IMR-90 (cell line): ENCODE measurements around the gene MET. TPM values are rescaled to one million over a fixed set of nuclear protein-coding genes. Genes with fewer than 3 reads are reported as not detected.

Source experiments
- ATAC-seq: fragments of 200-7000 bp; cut with Tn5 transposase; 2 replicates; pipeline ENCODE4 v1.9.1; 2020; ENCODE audit warnings: low read depth, mild to moderate bottlenecking, moderate library complexity
- BruUV-seq: library from RNA; stranded (reverse); fragments of 400-500 nt; replicated peaks from 2 replicates; lab custom pipeline; 2021; lab: Mats Ljungman, UMichigan
- CTCF ChIA-PET: fragments of 300-600 bp; formaldehyde crosslinking; extraction: SDS; loops from one replicate; lab custom pipeline; 2021; ENCODE audit warnings: antibody characterized with exemption; lab: Yijun Ruan, JAX
- POLR2A ChIA-PET: fragments of 300-600 bp; sonication (Branson Sonifier 250); formaldehyde crosslinking; loops from one replicate; lab custom pipeline; 2022; ENCODE audit warnings: antibody characterized with exemption; ENCODE audit not compliant: unreplicated experiment; lab: Charles Lee
- DNase-seq: peaks from one replicate; pipeline ENCODE4 v3.0.0; 2013
- H2AFZ ChIP-seq: replicated peaks from 2 replicates; pipeline ENCODE3; 2013; ENCODE audit warnings: low read length, mild to moderate bottlenecking; ENCODE audit not compliant: poor library complexity
- H2AK5ac ChIP-seq: 2 replicates; pipeline ENCODE4 v1.6.1; 2013; ENCODE audit warnings: low read depth, low read length, inconsistent platforms
- H2AK9ac ChIP-seq: replicated peaks from 2 replicates; pipeline ENCODE3; 2013; ENCODE audit warnings: mild to moderate bottlenecking, low read depth, low read length, moderate library complexity; ENCODE audit not compliant: poor library complexity
- H2BK120ac ChIP-seq: 2 replicates; pipeline ENCODE4 v1.6.1; 2013; ENCODE audit warnings: low read depth, low read length, inconsistent platforms
- H2BK15ac ChIP-seq: 3 replicates; pipeline ENCODE4 v1.6.1; 2013; ENCODE audit warnings: low read depth, low read length, inconsistent platforms
- H2BK20ac ChIP-seq: 2 replicates; pipeline ENCODE4 v1.6.1; 2013; ENCODE audit warnings: low read depth, mild to moderate bottlenecking, inconsistent platforms, low read length, moderate library complexity
- H2BK5ac ChIP-seq: 2 replicates; pipeline ENCODE4 v1.6.1; 2013; ENCODE audit warnings: mild to moderate bottlenecking, low read depth, low read length, inconsistent platforms; ENCODE audit not compliant: poor library complexity, severe bottlenecking
- H3K14ac ChIP-seq: replicated peaks from 2 replicates; pipeline ENCODE4 v1.6.1; 2013; ENCODE audit warnings: low read depth, low read length, inconsistent platforms
- H3K18ac ChIP-seq: 2 replicates; pipeline ENCODE4 v1.6.1; 2013; ENCODE audit warnings: low read depth, low read length, control low read depth
- H3K23ac ChIP-seq: 2 replicates; pipeline ENCODE4 v1.6.1; 2013; ENCODE audit warnings: low read depth, low read length, inconsistent platforms
- H3K27ac ChIP-seq: 2 replicates; pipeline ENCODE4 v1.5.1; 2013; ENCODE audit warnings: mild to moderate bottlenecking, control low read depth, low read length; ENCODE audit not compliant: insufficient read depth
- H3K27me3 ChIP-seq: 2 replicates; pipeline ENCODE4 v1.6.1; 2013; ENCODE audit warnings: low read length; ENCODE audit not compliant: control insufficient read depth, insufficient read depth
- H3K36me3 ChIP-seq: 2 replicates; pipeline ENCODE4 v1.6.1; 2013; ENCODE audit warnings: low read length, mixed read lengths; ENCODE audit not compliant: control insufficient read depth, insufficient read depth
- H3K4ac ChIP-seq: 2 replicates; pipeline ENCODE4 v1.6.1; 2013; ENCODE audit warnings: low read depth, low read length, inconsistent platforms
- H3K4me1 ChIP-seq: 2 replicates; pipeline ENCODE4 v1.6.1; 2013; ENCODE audit warnings: low read length, mixed read lengths; ENCODE audit not compliant: control insufficient read depth, insufficient read depth
- H3K4me2 ChIP-seq: 2 replicates; pipeline ENCODE4 v1.6.1; 2013; ENCODE audit warnings: low read depth, mild to moderate bottlenecking, control low read depth, low read length, moderate library complexity
- H3K4me3 ChIP-seq: 2 replicates; pipeline ENCODE4 v1.5.1; 2013; ENCODE audit warnings: low read depth, mild to moderate bottlenecking, control low read depth, low read length, moderate library complexity; ENCODE audit not compliant: insufficient read depth
- H3K56ac ChIP-seq: 2 replicates; pipeline ENCODE4 v1.6.1; 2013; ENCODE audit warnings: low read length, inconsistent platforms; ENCODE audit not compliant: insufficient read depth; ENCODE audit errors: extremely low read depth
- H3K79me1 ChIP-seq, 2 experiments: 2 replicates each; pipeline ENCODE4 v1.6.1; 2013; ENCODE audit warnings: low read length in 2 of 2, inconsistent platforms in 1 of 2, low read depth in 1 of 2
- H3K9ac ChIP-seq: 2 replicates; pipeline ENCODE4 v1.6.1; 2013; ENCODE audit warnings: low read depth, low read length, control low read depth
- H3K9me1 ChIP-seq: 2 replicates; pipeline ENCODE4 v1.6.1; 2013; ENCODE audit warnings: low read length, inconsistent platforms; ENCODE audit not compliant: insufficient read depth
- H3K9me3 ChIP-seq: 2 replicates; pipeline ENCODE4 v1.6.1; 2013; ENCODE audit warnings: low read length; ENCODE audit not compliant: control insufficient read depth, insufficient read depth
- H4K20me1 ChIP-seq: 2 replicates; pipeline ENCODE4 v1.6.1; 2013; ENCODE audit warnings: low read length, inconsistent platforms; ENCODE audit not compliant: insufficient read depth
- H4K5ac ChIP-seq: 2 replicates; pipeline ENCODE4 v1.6.1; 2013; ENCODE audit warnings: mild to moderate bottlenecking, low read depth, low read length, control low read depth
- H4K8ac ChIP-seq, 2 experiments: 2 replicates each; pipeline ENCODE4 v1.6.1; 2013; ENCODE audit warnings: low read depth in 2 of 2, low read length in 2 of 2, control low read depth in 1 of 2, inconsistent platforms in 1 of 2
- H4K91ac ChIP-seq: 2 replicates; pipeline ENCODE4 v1.6.1; 2013; ENCODE audit warnings: low read depth, low read length, inconsistent platforms; ENCODE audit not compliant: insufficient read depth
- BHLHE40 ChIP-seq: fragments of 150-350 bp; IDR thresholded peaks from 2 replicates; pipeline ENCODE4 v1.6.1; 2016; ENCODE audit warnings: mild to moderate bottlenecking, low read depth, low read length
- CEBPB ChIP-seq: IDR thresholded peaks from 2 replicates; pipeline ENCODE4 v1.6.1; 2012; ENCODE audit warnings: low read depth, low read length, improper control_type of control experiment
- CHD1 ChIP-seq: IDR thresholded peaks from 2 replicates; pipeline ENCODE4 v1.6.1; 2012; ENCODE audit warnings: low read depth, low read length, improper control_type of control experiment
- FOS ChIP-seq: fragments of 150-350 bp; IDR thresholded peaks from 2 replicates; pipeline ENCODE4 v1.6.1; 2016; ENCODE audit warnings: low read depth, low read length
- MAFK ChIP-seq: IDR thresholded peaks from 2 replicates; pipeline ENCODE4 v1.6.1; 2012; ENCODE audit warnings: low read depth, low read length, improper control_type of control experiment
- MXI1 ChIP-seq: IDR thresholded peaks from 2 replicates; pipeline ENCODE4 v1.6.1; 2012; ENCODE audit warnings: low read depth, mild to moderate bottlenecking, low read length, moderate library complexity, borderline replicate concordance
- NFE2L2 ChIP-seq: fragments of 150-350 bp; IDR thresholded peaks from 2 replicates; pipeline ENCODE4 v1.6.1; 2016; ENCODE audit warnings: low read depth, mild to moderate bottlenecking, low read length
- RAD21 ChIP-seq: IDR thresholded peaks from 2 replicates; pipeline ENCODE4 v1.6.1; 2012; ENCODE audit warnings: low read length, improper control_type of control experiment
- RCOR1 ChIP-seq: IDR thresholded peaks from 2 replicates; pipeline ENCODE4 v1.6.1; 2012; ENCODE audit warnings: mild to moderate bottlenecking, low read length, improper control_type of control experiment; ENCODE audit not compliant: insufficient replicate concordance
- RFX5 ChIP-seq: IDR thresholded peaks from 2 replicates; pipeline ENCODE4 v1.8.0; 2012; ENCODE audit warnings: low read depth, mild to moderate bottlenecking, low read length, moderate library complexity
- SMC3 ChIP-seq: fragments of 150-350 bp; IDR thresholded peaks from 2 replicates; pipeline ENCODE4 v1.6.1; 2016; ENCODE audit warnings: low read depth, mild to moderate bottlenecking, antibody characterized with exemption, low read length, moderate library complexity
- WGBS, 2 experiments: methylation state at CpG; one replicate each; pipeline versions ENCODE4 v1.1.5 to v1.1.7; 2013; ENCODE audit warnings: missing lambda C conversion rate in 2 of 2; ENCODE audit not compliant: insufficient read length in 1 of 2; ENCODE audit errors: extremely low coverage in 2 of 2; 5-methylcytosine and 5-hydroxymethylcytosine counted together
- dilution Hi-C: fragments of 300-500 bp; cut with HindIII; formaldehyde crosslinking; loops from one replicate; pipeline ENCODE4 v1.14.3; 2018; ENCODE audit warnings: low sequenced_read_pairs; ENCODE audit not compliant: unreplicated experiment
- in situ Hi-C: fragments of 300-500 bp; cut with MboI; formaldehyde crosslinking; loops from 3 replicates; pipeline ENCODE4 v1.14.3; 2019; ENCODE audit warnings: low sequenced_read_pairs, inconsistent platforms, mixed read lengths
- intact Hi-C: fragments of 100-400 bp; cut with micrococcal nuclease; formaldehyde crosslinking; loops from 2 replicates; pipeline ENCODE4 v1.10.0; 2022
- polyA plus RNA-seq, 3 experiments: library from polyadenylated mRNA; depleted of rRNA; stranded (reverse); fragments of >200 nt; gene quantifications; 2 replicates each; pipeline ENCODE4 v1.2.3, GENCODE V29; 2012; ENCODE audit warnings: low replicate concordance in 1 of 3
- total RNA-seq: library from RNA; depleted of rRNA; stranded (reverse); fragments of >200 nt; gene quantifications from 2 replicates; pipeline ENCODE4 v1.2.3, GENCODE V29; 2012
- TF ChIP-seq, protein P1 (sequence below): conservative IDR thresholded peaks from 2 replicates; pipeline ENCODE4 v1.5.1; 2012; ENCODE audit warnings: mild to moderate bottlenecking, low read depth, low read length, improper control_type of control experiment
- TF ChIP-seq, protein P2 (sequence below): fragments of 150-350 bp; IDR thresholded peaks from 2 replicates; pipeline ENCODE4 v1.6.1; 2017; ENCODE audit warnings: mild to moderate bottlenecking, antibody characterized with exemption, low read length, low read depth
- TF ChIP-seq, protein P3 (sequence below): fragments of 150-350 bp; IDR thresholded peaks from 2 replicates; pipeline ENCODE4 v1.6.1; 2016; ENCODE audit warnings: low read depth, mild to moderate bottlenecking, low read length, moderate library complexity, borderline replicate concordance

Gene MET
- total and polyA plus RNA-seq, 2 of the 4 experiments (the other 2 are of a cell fraction) = 15.0 to 84.6 TPM

DNA sequence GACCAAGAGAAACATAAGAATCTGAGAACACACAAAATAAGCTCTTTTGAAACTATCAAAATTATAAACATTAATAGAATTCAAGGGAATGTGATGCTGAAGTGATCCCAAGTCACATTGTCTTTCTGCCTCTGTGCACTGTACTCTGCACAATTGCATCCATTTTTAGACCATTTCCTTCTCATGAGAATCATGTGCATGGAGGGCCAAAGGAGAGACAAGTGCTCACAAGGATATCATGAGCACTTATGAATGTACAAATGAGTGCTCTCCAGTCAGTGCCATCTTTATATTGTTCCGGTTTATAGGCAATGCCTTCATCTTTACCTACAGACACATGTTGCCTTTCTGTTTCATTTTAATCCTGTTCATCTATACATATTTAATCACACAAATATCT, 36.9 kb downstream of the MET start:
- DNase-seq (no peak), ATAC-seq (no peak)
- Histone ChIP-seq H2BK20ac (peak overlapping the region; percentile 40; the same call in 1 of the 2 replicates), H3K27me3 (no peaks in the 10 kb centered on the region), H4K91ac (peak overlapping the region; percentile 66; the same call in 1 of the 2 replicates), H2AK9ac (no peak overlapping the region), H3K18ac (peak overlapping the region; percentile 85; the same call in 1 of the 2 replicates), H3K27ac (0 out of 2 replicates have a peak overlapping the region, but pooled peaks have one; percentile 13), H3K36me3 (no peaks in the 10 kb centered on the region), H3K4me3 (no peak overlapping the region), H3K4ac (peak overlapping the region; percentile 39; the same call in 1 of the 2 replicates), H4K8ac (peak overlapping the region in 1 of 2 experiments; percentile 41; a peak in 1 of 4 replicates), H2BK5ac (peak overlapping the region; percentile 79), H3K79me1 (peaks cover 18 to 26% of the 10 kb centered on the region in 2 experiments; a peak in 3 of 4 replicates), H3K56ac (no peak overlapping the region), H3K9me3 (no peaks in the 10 kb centered on the region), H4K20me1 (no peaks in the 10 kb centered on the region), H3K14ac (0 out of 2 replicates have a peak overlapping the region, but pooled peaks have one; percentile 48), H2AFZ (no peak overlapping the region), H2AK5ac (peak overlapping the region; percentile 13; the same call in 1 of the 2 replicates), H4K5ac (no peak overlapping the region), H3K9me1 (peaks cover 10% of the 10 kb centered on the region), H2BK15ac (peak overlapping the region; percentile 83; the same call in 1 of the 3 replicates), H3K9ac (no peak overlapping the region), H3K4me2 (no peak overlapping the region), H2BK120ac (peak overlapping the region; percentile 45), H3K4me1 (peaks cover 6% of the 10 kb centered on the region), H3K23ac (no peak overlapping the region)
- BruUV-seq = no TSS peak
- WGBS, 2 experiments = no CpG with 5 or more reads among the region's 1 CpG
- in situ Hi-C loops = no loop called here
- CTCF ChIA-PET = interaction anchor here (1.3 kb wide), 1 partner anchor 8 kb away, joined by 4 read pairs; no protein-coding TSS in a partner anchor
- dilution Hi-C loops = no loop called here
- TF ChIP-seq CHD1 = no peak
- no peak for TF ChIP-seq MAFK
- TF ChIP-seq, protein P1, sequence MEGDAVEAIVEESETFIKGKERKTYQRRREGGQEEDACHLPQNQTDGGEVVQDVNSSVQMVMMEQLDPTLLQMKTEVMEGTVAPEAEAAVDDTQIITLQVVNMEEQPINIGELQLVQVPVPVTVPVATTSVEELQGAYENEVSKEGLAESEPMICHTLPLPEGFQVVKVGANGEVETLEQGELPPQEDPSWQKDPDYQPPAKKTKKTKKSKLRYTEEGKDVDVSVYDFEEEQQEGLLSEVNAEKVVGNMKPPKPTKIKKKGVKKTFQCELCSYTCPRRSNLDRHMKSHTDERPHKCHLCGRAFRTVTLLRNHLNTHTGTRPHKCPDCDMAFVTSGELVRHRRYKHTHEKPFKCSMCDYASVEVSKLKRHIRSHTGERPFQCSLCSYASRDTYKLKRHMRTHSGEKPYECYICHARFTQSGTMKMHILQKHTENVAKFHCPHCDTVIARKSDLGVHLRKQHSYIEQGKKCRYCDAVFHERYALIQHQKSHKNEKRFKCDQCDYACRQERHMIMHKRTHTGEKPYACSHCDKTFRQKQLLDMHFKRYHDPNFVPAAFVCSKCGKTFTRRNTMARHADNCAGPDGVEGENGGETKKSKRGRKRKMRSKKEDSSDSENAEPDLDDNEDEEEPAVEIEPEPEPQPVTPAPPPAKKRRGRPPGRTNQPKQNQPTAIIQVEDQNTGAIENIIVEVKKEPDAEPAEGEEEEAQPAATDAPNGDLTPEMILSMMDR = no peak
- TF ChIP-seq FOS = no peak
- no peak for TF ChIP-seq RAD21
- TF ChIP-seq, protein P2, sequence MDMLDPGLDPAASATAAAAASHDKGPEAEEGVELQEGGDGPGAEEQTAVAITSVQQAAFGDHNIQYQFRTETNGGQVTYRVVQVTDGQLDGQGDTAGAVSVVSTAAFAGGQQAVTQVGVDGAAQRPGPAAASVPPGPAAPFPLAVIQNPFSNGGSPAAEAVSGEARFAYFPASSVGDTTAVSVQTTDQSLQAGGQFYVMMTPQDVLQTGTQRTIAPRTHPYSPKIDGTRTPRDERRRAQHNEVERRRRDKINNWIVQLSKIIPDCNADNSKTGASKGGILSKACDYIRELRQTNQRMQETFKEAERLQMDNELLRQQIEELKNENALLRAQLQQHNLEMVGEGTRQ = no peak
- TF ChIP-seq, protein P3, sequence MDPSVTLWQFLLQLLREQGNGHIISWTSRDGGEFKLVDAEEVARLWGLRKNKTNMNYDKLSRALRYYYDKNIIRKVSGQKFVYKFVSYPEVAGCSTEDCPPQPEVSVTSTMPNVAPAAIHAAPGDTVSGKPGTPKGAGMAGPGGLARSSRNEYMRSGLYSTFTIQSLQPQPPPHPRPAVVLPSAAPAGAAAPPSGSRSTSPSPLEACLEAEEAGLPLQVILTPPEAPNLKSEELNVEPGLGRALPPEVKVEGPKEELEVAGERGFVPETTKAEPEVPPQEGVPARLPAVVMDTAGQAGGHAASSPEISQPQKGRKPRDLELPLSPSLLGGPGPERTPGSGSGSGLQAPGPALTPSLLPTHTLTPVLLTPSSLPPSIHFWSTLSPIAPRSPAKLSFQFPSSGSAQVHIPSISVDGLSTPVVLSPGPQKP = no peak
- no peak for TF ChIP-seq CEBPB
- no peak for TF ChIP-seq RCOR1
- TF ChIP-seq RFX5 = no peak
- no peak for TF ChIP-seq MXI1
- TF ChIP-seq NFE2L2 = no peak
- TF ChIP-seq SMC3 = no peak
- TF ChIP-seq BHLHE40 = no peak
- POLR2A ChIA-PET = no interaction called here
- intact Hi-C loops = no loop called here
